H1 (cell line): ENCODE results near the gene EEF1A2. TPM values are rescaled to one million over a fixed set of nuclear protein-coding genes. Genes with fewer than 3 reads are reported as not detected.

Experiments
- CTCF ChIA-PET: fragments of 300-600 bp; sonication (Branson Sonifier 250); formaldehyde crosslinking; loops from one replicate; lab custom pipeline; 2021; ENCODE audit not compliant: partially characterized antibody; lab: Charles Lee
- POLR2A ChIA-PET: fragments of 300-600 bp; sonication (Branson Sonifier 250); formaldehyde crosslinking; loops from one replicate; lab custom pipeline; 2021; ENCODE audit warnings: inconsistent platforms; ENCODE audit not compliant: partially characterized antibody; lab: Charles Lee
- DNase-seq, 2 experiments: peaks; one replicate each; pipeline versions ENCODE4 v3.0.0 to v3.0.0-alpha.2; 2010 to 2022; ENCODE audit warnings: low spot score in 2 of 2, low read depth in 1 of 2, mixed read lengths in 1 of 2
- FAIRE-seq: peaks from 2 replicates; lab custom pipeline; 2011; peaks lifted over from hg19 to GRCh38; lab: Jason Lieb, UNC
- H2AFZ ChIP-seq: 2 replicates; pipeline ENCODE4 v1.8.1; 2012; ENCODE audit warnings: low read length, inconsistent platforms
- H2AK5ac ChIP-seq: 2 replicates; pipeline ENCODE4 v1.6.1; 2013; ENCODE audit warnings: low read depth, low read length
- H2BK120ac ChIP-seq: replicated peaks from 2 replicates; pipeline ENCODE3; 2013; ENCODE audit warnings: low read depth, low read length, inconsistent platforms
- H2BK12ac ChIP-seq: 2 replicates; pipeline ENCODE4 v1.6.1; 2013; ENCODE audit warnings: low read depth, low read length
- H2BK15ac ChIP-seq: 2 replicates; pipeline ENCODE4 v1.6.1; 2013; ENCODE audit warnings: low read length
- H2BK20ac ChIP-seq: 2 replicates; pipeline ENCODE4 v1.6.1; 2013; ENCODE audit warnings: low read length
- H2BK5ac ChIP-seq: 2 replicates; pipeline ENCODE4 v1.6.1; 2013; ENCODE audit warnings: low read depth, low read length
- H3K14ac ChIP-seq: 2 replicates; pipeline ENCODE4 v1.6.1; 2013; ENCODE audit warnings: inconsistent platforms; ENCODE audit not compliant: insufficient read length
- H3K18ac ChIP-seq: 2 replicates; pipeline ENCODE4 v1.6.1; 2013; ENCODE audit warnings: low read length; ENCODE audit errors: extremely low read depth
- H3K23ac ChIP-seq: 2 replicates; pipeline ENCODE4 v1.6.1; 2013; ENCODE audit warnings: inconsistent platforms; ENCODE audit not compliant: insufficient read length
- H3K23me2 ChIP-seq: 2 replicates; pipeline ENCODE4 v1.6.1; 2013; ENCODE audit warnings: low read depth, low read length
- H3K27ac ChIP-seq: 2 replicates; pipeline ENCODE4 v1.6.1; 2011; ENCODE audit warnings: low read depth, low read length, inconsistent platforms
- H3K27me3 ChIP-seq, 4 experiments: replicated peaks in 1 of 4; 1 replicate in 1 of 4; 2 replicates in 3 of 4; pipeline versions ENCODE4 v1.6.1 to v1.8.1; 2011 to 2013; ENCODE audit warnings: low read length in 3 of 4, mild to moderate bottlenecking in 3 of 4, inconsistent platforms in 2 of 4, mixed read lengths in 2 of 4, moderate library complexity in 1 of 4; ENCODE audit not compliant: control insufficient read depth in 3 of 4, insufficient read depth in 3 of 4; ENCODE audit errors: extremely low read depth in 1 of 4
- H3K36me3 ChIP-seq, 4 experiments: 2 replicates each; pipeline versions ENCODE4 v1.6.1 to v1.8.1; 2011 to 2013; ENCODE audit warnings: mild to moderate bottlenecking in 4 of 4, low read length in 3 of 4, moderate library complexity in 2 of 4, control low read depth in 1 of 4, inconsistent platforms in 1 of 4; ENCODE audit not compliant: insufficient read depth in 4 of 4, control insufficient read depth in 2 of 4
- H3K4ac ChIP-seq: replicated peaks from 2 replicates; pipeline ENCODE3; 2013; ENCODE audit warnings: low read length, low read depth, mixed read lengths, inconsistent platforms; ENCODE audit not compliant: insufficient read length
- H3K4me1 ChIP-seq, 4 experiments: replicated peaks in 1 of 4; 1 replicate in 1 of 4; 2 replicates in 3 of 4; pipeline versions ENCODE4 v1.6.1 to v1.8.1; 2011 to 2013; ENCODE audit warnings: low read length in 3 of 4, inconsistent platforms in 2 of 4, mixed read lengths in 1 of 4; ENCODE audit not compliant: insufficient read depth in 4 of 4, control insufficient read depth in 3 of 4
- H3K4me2 ChIP-seq, 2 experiments: 2 replicates each; pipeline versions ENCODE4 v1.6.1 to v1.8.1; 2011 to 2013; ENCODE audit warnings: low read depth in 2 of 2, low read length in 2 of 2, control low read depth in 1 of 2, inconsistent platforms in 1 of 2, mild to moderate bottlenecking in 1 of 2; ENCODE audit not compliant: insufficient read depth in 1 of 2
- H3K4me3 ChIP-seq, 4 experiments: fragments of 200-600, 300-600 bp in 1 of 4; sonication (generic), shearing (Covaris generic), sonication (Bioruptor Twin) in 1 of 4; 2 replicates each; pipeline versions ENCODE4 v1.5.1 to v1.8.1; 2011 to 2016; ENCODE audit warnings: low read length in 4 of 4, low read depth in 3 of 4, control low read depth in 2 of 4, inconsistent platforms in 2 of 4, mild to moderate bottlenecking in 2 of 4, mixed read lengths in 1 of 4, moderate library complexity in 1 of 4; ENCODE audit not compliant: insufficient read depth in 2 of 4; ENCODE audit errors: extremely low read depth in 1 of 4
- H3K56ac ChIP-seq: replicated peaks from 2 replicates; pipeline ENCODE3; 2013; ENCODE audit warnings: low read depth, mild to moderate bottlenecking, mixed read lengths, low read length, inconsistent platforms; ENCODE audit not compliant: insufficient read length
- H3K79me1 ChIP-seq: 2 replicates; pipeline ENCODE4 v1.6.1; 2013; ENCODE audit warnings: low read depth, low read length, control low read depth
- H3K79me2 ChIP-seq, 2 experiments: 2 replicates each; pipeline versions ENCODE4 v1.6.1 to v1.8.1; 2012 to 2013; ENCODE audit warnings: low read length in 2 of 2, mild to moderate bottlenecking in 2 of 2, inconsistent platforms in 1 of 2; ENCODE audit not compliant: insufficient read depth in 2 of 2, control insufficient read depth in 1 of 2
- H3K9ac ChIP-seq, 4 experiments: replicated peaks in 1 of 4; 1 replicate in 1 of 4; 2 replicates in 3 of 4; pipeline versions ENCODE4 v1.6.1 to v1.8.1; 2011 to 2013; ENCODE audit warnings: low read depth in 3 of 4, low read length in 3 of 4, control low read depth in 2 of 4, mild to moderate bottlenecking in 2 of 4, moderate library complexity in 2 of 4, inconsistent platforms in 1 of 4; ENCODE audit errors: extremely low read depth in 1 of 4
- H3K9me3 ChIP-seq, 2 experiments: 2 replicates each; pipeline versions ENCODE4 v1.6.1 to v1.8.1; 2012 to 2013; ENCODE audit warnings: mild to moderate bottlenecking in 2 of 2, moderate library complexity in 2 of 2, control low read depth in 1 of 2, inconsistent platforms in 1 of 2, low read depth in 1 of 2, low read length in 1 of 2, mixed read lengths in 1 of 2; ENCODE audit not compliant: insufficient read depth in 2 of 2
- H4K20me1 ChIP-seq, 2 experiments: replicated peaks in 1 of 2; 2 replicates each; pipeline versions ENCODE3 to v1.8.1; 2011 to 2013; ENCODE audit warnings: inconsistent platforms in 2 of 2, low read length in 2 of 2, mild to moderate bottlenecking in 1 of 2; ENCODE audit not compliant: insufficient read depth in 2 of 2, control insufficient read depth in 1 of 2
- H4K5ac ChIP-seq: 2 replicates; pipeline ENCODE4 v1.6.1; 2013; ENCODE audit warnings: low read length, low read depth, mixed read lengths, inconsistent platforms; ENCODE audit not compliant: insufficient read length
- H4K8ac ChIP-seq: 2 replicates; pipeline ENCODE4 v1.8.0; 2013; ENCODE audit warnings: mild to moderate bottlenecking, moderate library complexity, low read length, inconsistent platforms; ENCODE audit not compliant: insufficient read depth; ENCODE audit errors: extremely low read depth
- H4K91ac ChIP-seq: replicated peaks from 2 replicates; pipeline ENCODE3; 2013; ENCODE audit warnings: low read length, mixed read lengths, inconsistent platforms; ENCODE audit not compliant: insufficient read length
- KDM1A ChIP-seq: fragments of 200-600, 300-600 bp; sonication (generic); IDR thresholded peaks from 2 replicates; pipeline ENCODE4 v1.7.1; 2016; ENCODE audit warnings: mild to moderate bottlenecking, low read length, borderline replicate concordance
- RFX5 ChIP-seq: IDR thresholded peaks from 2 replicates; pipeline ENCODE4 v1.6.1; 2011; ENCODE audit warnings: low read depth, low read length, improper control_type of control experiment, borderline replicate concordance
- RXRA ChIP-seq: IDR thresholded peaks from 2 replicates; pipeline ENCODE4 v1.6.1; 2011; ENCODE audit warnings: low read depth, mild to moderate bottlenecking, low read length, moderate library complexity; ENCODE audit not compliant: insufficient read depth
- SIRT6 ChIP-seq: IDR thresholded peaks from one replicate; pipeline ENCODE4 v1.7.1; 2012; ENCODE audit warnings: low read length, inconsistent platforms
- WGBS, 2 experiments: shearing (Covaris generic) in 1 of 2; methylation state at CpG; one replicate each; pipeline versions ENCODE4 v1.1.6 to v1.1.7; 2013 to 2015; ENCODE audit warnings: low lambda C conversion rate in 2 of 2, mixed read lengths in 2 of 2, inconsistent platforms in 1 of 2, low coverage in 1 of 2, missing lambda C conversion rate in 1 of 2; ENCODE audit not compliant: insufficient replicate concordance in 2 of 2, insufficient coverage in 1 of 2, insufficient read length in 1 of 2; ENCODE audit errors: extremely low coverage in 1 of 2, missing lambda C conversion rate in 1 of 2; 5-methylcytosine and 5-hydroxymethylcytosine counted together
- polyA plus RNA-seq, 7 experiments: library from polyadenylated mRNA; depleted of rRNA in 3 of 7; stranded (reverse) in 5 of 7; unstranded in 2 of 7; fragments of >200 nt in 5 of 7; fragments of 200-250 nt in 2 of 7; gene quantifications; 1 replicate in 5 of 7; 2 replicates in 1 of 7; 4 replicates in 1 of 7; pipeline versions ENCODE4 v1.2.1 to v1.2.3, GENCODE V29; 2011 to 2013; ENCODE audit warnings: missing spikeins in 2 of 7, mixed read lengths in 2 of 7
- total RNA-seq: library from RNA; stranded (reverse); fragmentation: NEBNext Ultra II Directional; extraction: Animal tissue kit (Norgen Biotek cat#: 25700); gene quantifications from 2 replicates; pipeline ENCODE4 v1.2.1, GENCODE V29; 2021

EEF1A2 gene
- total and polyA plus RNA-seq, 2 of the 8 experiments (the other 6 are each of a cell fraction or from before 2014, with no cell fraction given), result 7.4 to 25.8 TPM

- Histone ChIP-seq H4K8ac (0 out of 2 replicates have a peak overlapping the region, but pooled peaks have one; percentile 18), H2BK15ac (no peak overlapping the region), H3K4ac (no peak overlapping the region), H3K79me1 (no peaks in the 10 kb centered on the region), H2BK12ac (no peak overlapping the region; the same call in 1 of the 2 replicates), H3K27ac (no peak overlapping the region), H2BK20ac (no peak overlapping the region), H3K4me1 (peaks cover 0 to 9% (median 2%) of the 10 kb centered on the region in 4 experiments; a peak in 5 of 7 replicates), H3K4me2 (no peak overlapping the region), H3K14ac (no peak overlapping the region), H2BK120ac (no peak overlapping the region), H3K36me3 (no peaks in the 10 kb centered on the region), H4K20me1 (no peaks in the 10 kb centered on the region), H3K56ac (no peak overlapping the region), H2BK5ac (no peak overlapping the region), H3K23me2 (no peaks in the 10 kb centered on the region), H3K9me3 (no peaks in the 10 kb centered on the region), H2AFZ (no peak overlapping the region), H3K23ac (no peak overlapping the region), H4K91ac (no peak overlapping the region), H4K5ac (no peak overlapping the region), H3K4me3 (no peak overlapping the region), H2AK5ac (no peak overlapping the region), H3K27me3 (no peaks in the 10 kb centered on the region), H3K79me2 (no peaks in the 10 kb centered on the region), H3K9ac (no peak overlapping the region), H3K18ac (no peak overlapping the region)
- TF ChIP-seq KDM1A (no peak), RXRA (no peak), SIRT6 (no peak), RFX5 (no peak)
- 90% methylated on average over 8 of the region's 10 CpGs; no CpG with 5 or more reads in 1 of the 2 experiments for WGBS, 2 experiments
- POLR2A ChIA-PET, result interaction anchor here (1.2 to 2.3 kb wide), 2 partner anchors 8 to 10 kb away, joined by 3 to 7 read pairs; no protein-coding TSS in a partner anchor
- no peak for FAIRE-seq
- DNase-seq, result no peak
- CTCF ChIA-PET, result interaction anchor here (0.7 to 1.4 kb wide), 10 partner anchors 9 to 169 kb away, joined by 3 to 4 read pairs (median 3); partner anchors contain the start of gene HELZ2
Measured at GRCh38 chr20:63542696-63543095, 43.8 kb upstream of the EEF1A2 start.
